ENCODE measurements around the gene MAP3K7CL.

DNA sequence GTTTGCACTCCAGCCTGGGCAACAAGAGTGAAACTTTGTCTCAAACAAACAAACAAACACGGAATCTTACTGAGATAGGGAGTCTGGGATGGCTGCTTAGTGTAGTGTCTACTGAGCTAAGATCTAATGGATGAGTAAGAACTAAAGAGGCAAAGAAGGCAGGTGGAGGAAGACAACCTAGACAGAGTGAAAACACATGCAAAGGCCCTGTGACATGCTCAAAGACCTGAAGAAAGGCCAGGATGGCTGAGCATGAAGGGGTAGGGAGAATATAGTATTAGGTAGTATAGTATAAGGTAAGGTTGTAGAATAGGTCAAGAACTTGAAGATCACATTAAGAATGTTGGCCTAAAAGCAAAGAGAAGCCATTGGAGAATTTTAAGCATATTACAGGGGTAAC lies 49.1 kb downstream of the MAP3K7CL start:
- TF ChIP-seq POLR2A (IDR thresholded peaks at IDR 0.05; ENCODE audit: control extremely low read depth in 1 of 2, low read depth in 2 of 2, low read length in 2 of 2) (no peak), NRF1 (IDR thresholded peaks at IDR 0.05; ENCODE audit: low read depth, low read length) (no peak), POLR2AphosphoS5 (IDR thresholded peaks at IDR 0.05; ENCODE audit: low read depth, low read length) (no peak), RFX5 (IDR thresholded peaks at IDR 0.05; ENCODE audit: borderline replicate concordance, low read depth, low read length) (no peak), CEBPB (IDR thresholded peaks at IDR 0.05; ENCODE audit: low read depth, low read length) (no peak), YY1 (IDR thresholded peaks at IDR 0.05; ENCODE audit: low read depth, low read length) (no peak), MAFK (IDR thresholded peaks at IDR 0.05; ENCODE audit: low read depth, low read length) (no peak), CBX5 (IDR thresholded peaks at IDR 0.05; ENCODE audit: low read depth, low read length) (no peak), GTF2F1 (IDR thresholded peaks at IDR 0.05; ENCODE audit: borderline replicate concordance, low read depth, low read length) (no peak), KDM1A (IDR thresholded peaks at IDR 0.05; ENCODE audit: borderline replicate concordance, low read length) (no peak), EZH2 (IDR thresholded peaks at IDR 0.05; ENCODE audit: low read depth, low read length, severe bottlenecking) (no peak), KDM4A (IDR thresholded peaks at IDR 0.05; ENCODE audit: low read depth, low read length, severe bottlenecking) (no peak)
- TF ChIP-seq, protein P1, sequence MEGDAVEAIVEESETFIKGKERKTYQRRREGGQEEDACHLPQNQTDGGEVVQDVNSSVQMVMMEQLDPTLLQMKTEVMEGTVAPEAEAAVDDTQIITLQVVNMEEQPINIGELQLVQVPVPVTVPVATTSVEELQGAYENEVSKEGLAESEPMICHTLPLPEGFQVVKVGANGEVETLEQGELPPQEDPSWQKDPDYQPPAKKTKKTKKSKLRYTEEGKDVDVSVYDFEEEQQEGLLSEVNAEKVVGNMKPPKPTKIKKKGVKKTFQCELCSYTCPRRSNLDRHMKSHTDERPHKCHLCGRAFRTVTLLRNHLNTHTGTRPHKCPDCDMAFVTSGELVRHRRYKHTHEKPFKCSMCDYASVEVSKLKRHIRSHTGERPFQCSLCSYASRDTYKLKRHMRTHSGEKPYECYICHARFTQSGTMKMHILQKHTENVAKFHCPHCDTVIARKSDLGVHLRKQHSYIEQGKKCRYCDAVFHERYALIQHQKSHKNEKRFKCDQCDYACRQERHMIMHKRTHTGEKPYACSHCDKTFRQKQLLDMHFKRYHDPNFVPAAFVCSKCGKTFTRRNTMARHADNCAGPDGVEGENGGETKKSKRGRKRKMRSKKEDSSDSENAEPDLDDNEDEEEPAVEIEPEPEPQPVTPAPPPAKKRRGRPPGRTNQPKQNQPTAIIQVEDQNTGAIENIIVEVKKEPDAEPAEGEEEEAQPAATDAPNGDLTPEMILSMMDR (IDR thresholded peaks at IDR 0.05; ENCODE audit: control extremely low read depth in 1 of 3, insufficient read depth in 1 of 3, low read depth in 1 of 3, low read length in 3 of 3): no peak
- TF ChIP-seq, protein P2, sequence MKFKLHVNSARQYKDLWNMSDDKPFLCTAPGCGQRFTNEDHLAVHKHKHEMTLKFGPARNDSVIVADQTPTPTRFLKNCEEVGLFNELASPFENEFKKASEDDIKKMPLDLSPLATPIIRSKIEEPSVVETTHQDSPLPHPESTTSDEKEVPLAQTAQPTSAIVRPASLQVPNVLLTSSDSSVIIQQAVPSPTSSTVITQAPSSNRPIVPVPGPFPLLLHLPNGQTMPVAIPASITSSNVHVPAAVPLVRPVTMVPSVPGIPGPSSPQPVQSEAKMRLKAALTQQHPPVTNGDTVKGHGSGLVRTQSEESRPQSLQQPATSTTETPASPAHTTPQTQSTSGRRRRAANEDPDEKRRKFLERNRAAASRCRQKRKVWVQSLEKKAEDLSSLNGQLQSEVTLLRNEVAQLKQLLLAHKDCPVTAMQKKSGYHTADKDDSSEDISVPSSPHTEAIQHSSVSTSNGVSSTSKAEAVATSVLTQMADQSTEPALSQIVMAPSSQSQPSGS (IDR thresholded peaks at IDR 0.05; ENCODE audit: low read length): no peak
